ENCODE results near the gene NRG2. TPM values are rescaled to one million over a fixed set of nuclear protein-coding genes. Genes with fewer than 3 reads are reported as not detected.

The NRG2 gene
- total and polyA plus RNA-seq, 12 donors: 1.8 to 16.7 (median 8.4) TPM

GRCh38 chr5:139915266-139915665, 127.8 kb downstream of the NRG2 start:
- peak in 2 of 7 donors; percentile 10 to 21 for DNase-seq
- no peaks in the 10 kb centered on the region for H3K9me3 ChIP-seq (replicated peaks in 1 of 3)
- intact Hi-C loops (cut with DNase I): no loop called here
- H3K4me3 ChIP-seq: no peak overlapping the region
- no peaks in the 10 kb centered on the region for H3K27me3 ChIP-seq
- WGBS, 4 donors: 75 to 87% (median 81%) methylated on average over 2 to 3 of the region's 3 CpGs
- TF ChIP-seq POLR2A (IDR thresholded peaks at IDR 0.05): no peak
- TF ChIP-seq, protein P1, sequence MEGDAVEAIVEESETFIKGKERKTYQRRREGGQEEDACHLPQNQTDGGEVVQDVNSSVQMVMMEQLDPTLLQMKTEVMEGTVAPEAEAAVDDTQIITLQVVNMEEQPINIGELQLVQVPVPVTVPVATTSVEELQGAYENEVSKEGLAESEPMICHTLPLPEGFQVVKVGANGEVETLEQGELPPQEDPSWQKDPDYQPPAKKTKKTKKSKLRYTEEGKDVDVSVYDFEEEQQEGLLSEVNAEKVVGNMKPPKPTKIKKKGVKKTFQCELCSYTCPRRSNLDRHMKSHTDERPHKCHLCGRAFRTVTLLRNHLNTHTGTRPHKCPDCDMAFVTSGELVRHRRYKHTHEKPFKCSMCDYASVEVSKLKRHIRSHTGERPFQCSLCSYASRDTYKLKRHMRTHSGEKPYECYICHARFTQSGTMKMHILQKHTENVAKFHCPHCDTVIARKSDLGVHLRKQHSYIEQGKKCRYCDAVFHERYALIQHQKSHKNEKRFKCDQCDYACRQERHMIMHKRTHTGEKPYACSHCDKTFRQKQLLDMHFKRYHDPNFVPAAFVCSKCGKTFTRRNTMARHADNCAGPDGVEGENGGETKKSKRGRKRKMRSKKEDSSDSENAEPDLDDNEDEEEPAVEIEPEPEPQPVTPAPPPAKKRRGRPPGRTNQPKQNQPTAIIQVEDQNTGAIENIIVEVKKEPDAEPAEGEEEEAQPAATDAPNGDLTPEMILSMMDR (IDR thresholded peaks at IDR 0.05): no peak
- H3K4me1 ChIP-seq (replicated peaks in 1 of 2): no peaks in the 10 kb centered on the region
- H3K27ac ChIP-seq: no peak overlapping the region
- no peaks in the 10 kb centered on the region for H3K36me3 ChIP-seq (replicated peaks in 1 of 2)

- no peaks in the 10 kb centered on the region for H3K27me3 ChIP-seq
- TF ChIP-seq, protein P1 (IDR thresholded peaks at IDR 0.05): no peak
- TF ChIP-seq POLR2A (IDR thresholded peaks at IDR 0.05): no peak
- intact Hi-C loops (cut with DNase I): no loop called here
- H3K4me3 ChIP-seq: no peak overlapping the region
- WGBS, 4 donors: 88 to 95% (median 92%) methylated on average over 7 of the region's 7 CpGs
- H3K9me3 ChIP-seq (replicated peaks in 1 of 3): no peaks in the 10 kb centered on the region
- DNase-seq: peak in 1 of 7 donors; percentile 14
- no peaks in the 10 kb centered on the region for H3K36me3 ChIP-seq (replicated peaks in 1 of 2)
- no peak overlapping the region for H3K27ac ChIP-seq
- no peaks in the 10 kb centered on the region for H3K4me1 ChIP-seq (replicated peaks in 1 of 2)
Measured at GRCh38 chr5:139914218-139914807, 128.8 kb downstream of the NRG2 start.

DNA sequence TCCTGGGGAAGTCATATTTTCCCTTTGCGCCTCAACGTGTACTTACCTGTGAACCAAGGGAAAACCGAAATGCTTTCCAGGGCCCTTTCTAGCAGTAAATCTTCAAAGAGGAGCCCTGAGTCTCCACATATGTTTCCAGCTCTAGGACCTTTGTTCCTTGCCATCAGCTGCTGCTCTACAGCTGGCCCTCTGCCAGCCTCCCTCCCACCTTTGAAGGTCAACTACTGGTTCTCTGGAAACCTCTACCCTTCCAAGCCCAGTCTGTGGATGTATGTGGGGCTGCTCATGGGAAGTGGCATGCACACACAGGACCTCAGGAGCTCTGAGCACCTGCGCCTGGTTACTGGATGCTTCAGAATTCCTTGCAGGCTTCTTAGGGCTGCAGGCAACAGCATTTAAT, 130.3 kb downstream of the NRG2 start:
- intact Hi-C loops (cut with DNase I): no loop called here
- no peaks in the 10 kb centered on the region for H3K36me3 ChIP-seq (replicated peaks in 1 of 2)
- H3K27me3 ChIP-seq: no peaks in the 10 kb centered on the region
- H3K4me1 ChIP-seq (replicated peaks in 1 of 2): no peaks in the 10 kb centered on the region
- 93 to 100% (median 95%) methylated on average over 3 to 4 of the region's 4 CpGs for WGBS, 4 donors
- no peak overlapping the region for H3K4me3 ChIP-seq
- peak in 4 of 7 donors; percentile 35 to 52 (median 38) for DNase-seq
- TF ChIP-seq, protein P1 (IDR thresholded peaks at IDR 0.05): no peak
- TF ChIP-seq POLR2A (IDR thresholded peaks at IDR 0.05): no peak
- no peak overlapping the region for H3K27ac ChIP-seq
- H3K9me3 ChIP-seq (replicated peaks in 1 of 3): no peaks in the 10 kb centered on the region

DNA sequence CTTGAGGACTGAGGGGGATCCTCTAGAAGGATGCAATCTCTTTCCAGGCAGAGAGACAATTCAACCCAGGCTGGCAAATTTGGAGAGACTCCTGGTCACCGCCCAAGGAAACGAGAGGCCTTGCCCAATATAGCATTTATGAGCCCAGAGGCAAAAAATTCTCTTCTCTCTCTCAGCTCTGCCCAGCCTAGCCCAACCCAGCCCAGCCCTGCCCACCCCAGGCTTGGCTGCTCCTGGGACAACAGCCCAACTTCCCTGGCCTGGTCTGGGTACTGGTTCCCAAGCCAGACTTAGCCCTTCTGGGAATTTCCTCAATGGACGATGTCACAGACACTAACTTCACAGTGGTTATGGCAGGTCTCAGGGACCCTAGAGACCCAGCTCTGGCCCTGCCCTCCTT, 130.9 kb downstream of the NRG2 start:
- intact Hi-C loops (cut with DNase I): no loop called here
- 91 to 100% (median 95%) methylated on average over 1 to 3 of the region's 3 CpGs for WGBS, 4 donors
- peak in 1 of 7 donors; percentile 20 for DNase-seq

More for the DNA sequence above, 130.9 kb downstream of the NRG2 start:
- no peaks in the 10 kb centered on the region for H3K27me3 ChIP-seq
- H3K9me3 ChIP-seq (replicated peaks in 1 of 3): no peaks in the 10 kb centered on the region
- no peaks in the 10 kb centered on the region for H3K4me1 ChIP-seq (replicated peaks in 1 of 2)
- no peak overlapping the region for H3K4me3 ChIP-seq
- no peaks in the 10 kb centered on the region for H3K36me3 ChIP-seq (replicated peaks in 1 of 2)
- H3K27ac ChIP-seq: no peak overlapping the region
- TF ChIP-seq, protein P1 (IDR thresholded peaks at IDR 0.05): no peak
- TF ChIP-seq POLR2A (IDR thresholded peaks at IDR 0.05): no peak

Data from adrenal gland (tissue), 12 donors.